Neural cell (in vitro differentiated cells): ENCODE data around the gene RBMS3. TPM values are rescaled to one million over a fixed set of nuclear protein-coding genes. Genes with fewer than 3 reads are reported as not detected.

Experiments
- H2AFZ ChIP-seq: fragments of 200-600, 300-800 bp; sonication (generic), shearing (Covaris generic); 2 replicates; pipeline ENCODE4 v1.6.0; 2014; ENCODE audit warnings: low read depth, mild to moderate bottlenecking, antibody characterized with exemption, low read length, moderate library complexity
- H3F3A ChIP-seq: fragments of 200-600 bp; shearing (Covaris generic); 2 replicates; pipeline ENCODE4 v1.6.1; 2016; ENCODE audit warnings: mild to moderate bottlenecking, moderate library complexity, mixed read lengths, antibody characterized with exemption, low read length; ENCODE audit not compliant: insufficient read depth, poor library complexity, severe bottlenecking
- H3K27ac ChIP-seq: fragments of 200-600, 300-800 bp; sonication (generic), shearing (Covaris generic); 2 replicates; pipeline ENCODE4 v1.5.1; 2014; ENCODE audit warnings: mild to moderate bottlenecking, low read length, moderate library complexity
- H3K27me3 ChIP-seq: fragments of 300-800, 200-600 bp; sonication (generic), shearing (Covaris generic); 2 replicates; pipeline ENCODE4 v1.6.0; 2014; ENCODE audit warnings: mild to moderate bottlenecking, low read depth, low read length, moderate library complexity; ENCODE audit not compliant: insufficient read depth
- H3K36me3 ChIP-seq: fragments of 300-800, 200-600 bp; sonication (generic), shearing (Covaris generic); 2 replicates; pipeline ENCODE4 v1.5.1; 2014; ENCODE audit warnings: mild to moderate bottlenecking, antibody characterized with exemption, low read length, moderate library complexity; ENCODE audit not compliant: insufficient read depth
- H3K4me2 ChIP-seq: fragments of 300-800, 200-600 bp; sonication (generic), shearing (Covaris generic); 2 replicates; pipeline ENCODE4 v1.6.0; 2014; ENCODE audit warnings: mild to moderate bottlenecking, low read length
- H3K4me3 ChIP-seq: fragments of 300-800, 200-600 bp; sonication (generic), shearing (Covaris generic); 2 replicates; pipeline ENCODE4 v1.5.1; 2014; ENCODE audit warnings: mild to moderate bottlenecking, low read length, moderate library complexity
- H3K79me2 ChIP-seq: fragments of 200-600 bp; shearing (Covaris generic); replicated peaks from 2 replicates; pipeline ENCODE4 v1.6.0; 2014; ENCODE audit warnings: mild to moderate bottlenecking, low read length, moderate library complexity; ENCODE audit not compliant: insufficient read depth
- H3K9ac ChIP-seq: fragments of 300-800, 200-600 bp; sonication (generic), shearing (Covaris generic); 2 replicates; pipeline ENCODE4 v1.6.1; 2016; ENCODE audit warnings: mild to moderate bottlenecking, low read length, mixed read lengths
- H3K9me2 ChIP-seq: fragments of 200-600 bp; shearing (Covaris generic); 2 replicates; pipeline ENCODE4 v1.6.1; 2016; ENCODE audit warnings: mild to moderate bottlenecking, low read length, mixed read lengths; ENCODE audit not compliant: insufficient read depth
- H3K9me3 ChIP-seq: fragments of 200-600, 300-800 bp; sonication (generic), shearing (Covaris generic); 2 replicates; pipeline ENCODE4 v1.6.1; 2016; ENCODE audit warnings: mild to moderate bottlenecking, mixed run types, low read length, moderate library complexity, mixed read lengths
- H4K20me1 ChIP-seq: fragments of 200-600 bp; shearing (Covaris generic); 2 replicates; pipeline ENCODE4 v1.6.1; 2016; ENCODE audit warnings: mild to moderate bottlenecking, mixed run types; ENCODE audit not compliant: insufficient read depth
- EP300 ChIP-seq: fragments of 450-650 bp; conservative IDR thresholded peaks from 2 replicates; pipeline ENCODE4 v1.6.1; 2014; ENCODE audit warnings: antibody characterized with exemption, mild to moderate bottlenecking, moderate library complexity; ENCODE audit not compliant: poor library complexity, severe bottlenecking
- EZH2 ChIP-seq: fragments of 200-600, 300-800 bp; shearing (Covaris generic), sonication (generic); IDR thresholded peaks from 2 replicates; pipeline ENCODE4 v1.6.1; 2014; ENCODE audit warnings: antibody characterized with exemption, low read length, borderline replicate concordance, mild to moderate bottlenecking; ENCODE audit not compliant: insufficient read depth, poor library complexity, severe bottlenecking
- MXI1 ChIP-seq: fragments of 450-650 bp; conservative IDR thresholded peaks from 2 replicates; pipeline ENCODE4 v1.6.1; 2014; ENCODE audit warnings: antibody characterized with exemption, mild to moderate bottlenecking; ENCODE audit not compliant: poor library complexity, severe bottlenecking
- POLR2AphosphoS5 ChIP-seq: IDR thresholded peaks from 2 replicates; pipeline ENCODE4 v1.6.1; 2012
- RAD21 ChIP-seq: fragments of 450-650 bp; conservative IDR thresholded peaks from 2 replicates; pipeline ENCODE4 v1.6.1; 2014; ENCODE audit warnings: antibody characterized with exemption, mild to moderate bottlenecking, moderate library complexity
- SMC3 ChIP-seq: fragments of 450-650 bp; conservative IDR thresholded peaks from 2 replicates; pipeline ENCODE4 v1.6.1; 2014; ENCODE audit warnings: antibody characterized with exemption, mild to moderate bottlenecking, moderate library complexity; ENCODE audit not compliant: poor library complexity
- TAF1 ChIP-seq: IDR thresholded peaks from 2 replicates; pipeline ENCODE4 v1.6.1; 2012; ENCODE audit warnings: low read depth
- polyA plus RNA-seq: library from polyadenylated mRNA; depleted of rRNA; stranded (reverse); fragments of >200 nt; gene quantifications from 2 replicates; pipeline ENCODE4 v1.2.3, GENCODE V29; 2014
- TF ChIP-seq, protein P1 (sequence below): IDR thresholded peaks from 2 replicates; pipeline ENCODE4 v1.6.1; 2012; ENCODE audit warnings: borderline replicate concordance
- TF ChIP-seq, protein P2 (sequence below): fragments of 450-650 bp; IDR thresholded peaks from 2 replicates; pipeline ENCODE4 v1.5.1; 2014; ENCODE audit warnings: antibody characterized with exemption, mild to moderate bottlenecking, moderate library complexity; ENCODE audit not compliant: poor library complexity, severe bottlenecking

The RBMS3 gene
- polyA plus RNA-seq, 1 donor from 2014 or later = 0.53 TPM

DNA sequence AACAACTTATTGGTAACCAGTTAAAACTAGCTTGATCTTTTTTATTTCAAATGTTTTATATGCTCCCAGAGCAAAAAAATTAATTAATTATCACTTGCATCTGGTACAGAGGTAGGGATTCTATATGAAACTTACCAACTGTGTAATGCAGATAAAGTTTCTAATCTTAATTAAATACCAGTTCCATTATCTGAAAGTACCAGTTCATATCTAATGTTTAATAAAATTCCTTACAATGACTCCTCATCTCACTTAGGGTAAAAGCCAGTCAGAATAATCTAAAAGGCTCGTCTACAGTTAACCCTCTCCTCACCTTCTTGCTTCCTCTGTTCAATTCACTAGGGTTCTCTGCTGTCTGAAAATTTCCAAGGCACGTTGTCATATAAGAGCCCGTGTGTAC lies 384.8 kb downstream of the RBMS3 start:
- no peak overlapping the region for H3K27ac ChIP-seq
- no peak overlapping the region for H2AFZ ChIP-seq
- H3K4me3 ChIP-seq = no peak overlapping the region
- no peaks in the 10 kb centered on the region for H4K20me1 ChIP-seq
- TF ChIP-seq EP300 (no peak), EZH2 (no peak), SMC3 (no peak), RAD21 (no peak)
- H3K27me3 ChIP-seq = no peaks in the 10 kb centered on the region
- no peaks in the 10 kb centered on the region for H3K36me3 ChIP-seq
- no peaks in the 10 kb centered on the region for H3K79me2 ChIP-seq
- H3K9me3 ChIP-seq = no peaks in the 10 kb centered on the region
- no peak overlapping the region for H3K9ac ChIP-seq
- H3K9me2 ChIP-seq = no peaks in the 10 kb centered on the region
- H3K4me2 ChIP-seq = no peak overlapping the region
- no peaks in the 10 kb centered on the region for H3F3A ChIP-seq

DNA sequence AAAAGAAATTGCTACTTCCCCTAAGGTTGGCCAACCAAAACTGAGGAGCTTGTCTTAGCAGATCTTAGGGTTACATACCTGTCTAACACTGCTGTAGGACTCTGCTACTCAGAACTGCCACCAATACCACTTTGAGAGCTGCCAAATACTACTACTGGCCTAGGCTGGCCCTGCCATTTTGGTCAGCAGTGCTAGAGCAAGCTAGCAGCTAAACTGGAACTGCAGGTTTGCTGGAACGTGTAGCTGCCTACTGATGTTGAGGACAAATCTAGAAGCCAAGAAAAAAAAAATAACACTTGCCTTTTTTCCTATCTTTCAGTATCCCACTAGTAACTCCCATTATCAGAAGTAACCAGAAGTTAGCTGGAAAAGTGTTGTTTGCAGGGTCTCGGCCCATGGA lies 387.4 kb downstream of the RBMS3 start:
- no peak overlapping the region for H2AFZ ChIP-seq
- H3K27ac ChIP-seq = no peak overlapping the region
- no peaks in the 10 kb centered on the region for H3K27me3 ChIP-seq
- H3K4me3 ChIP-seq = no peak overlapping the region
- no peaks in the 10 kb centered on the region for H3K79me2 ChIP-seq
- H3K4me2 ChIP-seq = no peak overlapping the region
- H3F3A ChIP-seq = no peaks in the 10 kb centered on the region
- TF ChIP-seq POLR2AphosphoS5 (no peak), SMC3 (no peak), TAF1 (no peak), EP300 (no peak), MXI1 (no peak), EZH2 (no peak), RAD21 (no peak)
- TF ChIP-seq, protein P1, sequence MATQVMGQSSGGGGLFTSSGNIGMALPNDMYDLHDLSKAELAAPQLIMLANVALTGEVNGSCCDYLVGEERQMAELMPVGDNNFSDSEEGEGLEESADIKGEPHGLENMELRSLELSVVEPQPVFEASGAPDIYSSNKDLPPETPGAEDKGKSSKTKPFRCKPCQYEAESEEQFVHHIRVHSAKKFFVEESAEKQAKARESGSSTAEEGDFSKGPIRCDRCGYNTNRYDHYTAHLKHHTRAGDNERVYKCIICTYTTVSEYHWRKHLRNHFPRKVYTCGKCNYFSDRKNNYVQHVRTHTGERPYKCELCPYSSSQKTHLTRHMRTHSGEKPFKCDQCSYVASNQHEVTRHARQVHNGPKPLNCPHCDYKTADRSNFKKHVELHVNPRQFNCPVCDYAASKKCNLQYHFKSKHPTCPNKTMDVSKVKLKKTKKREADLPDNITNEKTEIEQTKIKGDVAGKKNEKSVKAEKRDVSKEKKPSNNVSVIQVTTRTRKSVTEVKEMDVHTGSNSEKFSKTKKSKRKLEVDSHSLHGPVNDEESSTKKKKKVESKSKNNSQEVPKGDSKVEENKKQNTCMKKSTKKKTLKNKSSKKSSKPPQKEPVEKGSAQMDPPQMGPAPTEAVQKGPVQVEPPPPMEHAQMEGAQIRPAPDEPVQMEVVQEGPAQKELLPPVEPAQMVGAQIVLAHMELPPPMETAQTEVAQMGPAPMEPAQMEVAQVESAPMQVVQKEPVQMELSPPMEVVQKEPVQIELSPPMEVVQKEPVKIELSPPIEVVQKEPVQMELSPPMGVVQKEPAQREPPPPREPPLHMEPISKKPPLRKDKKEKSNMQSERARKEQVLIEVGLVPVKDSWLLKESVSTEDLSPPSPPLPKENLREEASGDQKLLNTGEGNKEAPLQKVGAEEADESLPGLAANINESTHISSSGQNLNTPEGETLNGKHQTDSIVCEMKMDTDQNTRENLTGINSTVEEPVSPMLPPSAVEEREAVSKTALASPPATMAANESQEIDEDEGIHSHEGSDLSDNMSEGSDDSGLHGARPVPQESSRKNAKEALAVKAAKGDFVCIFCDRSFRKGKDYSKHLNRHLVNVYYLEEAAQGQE = no peak
- TF ChIP-seq, protein P2, sequence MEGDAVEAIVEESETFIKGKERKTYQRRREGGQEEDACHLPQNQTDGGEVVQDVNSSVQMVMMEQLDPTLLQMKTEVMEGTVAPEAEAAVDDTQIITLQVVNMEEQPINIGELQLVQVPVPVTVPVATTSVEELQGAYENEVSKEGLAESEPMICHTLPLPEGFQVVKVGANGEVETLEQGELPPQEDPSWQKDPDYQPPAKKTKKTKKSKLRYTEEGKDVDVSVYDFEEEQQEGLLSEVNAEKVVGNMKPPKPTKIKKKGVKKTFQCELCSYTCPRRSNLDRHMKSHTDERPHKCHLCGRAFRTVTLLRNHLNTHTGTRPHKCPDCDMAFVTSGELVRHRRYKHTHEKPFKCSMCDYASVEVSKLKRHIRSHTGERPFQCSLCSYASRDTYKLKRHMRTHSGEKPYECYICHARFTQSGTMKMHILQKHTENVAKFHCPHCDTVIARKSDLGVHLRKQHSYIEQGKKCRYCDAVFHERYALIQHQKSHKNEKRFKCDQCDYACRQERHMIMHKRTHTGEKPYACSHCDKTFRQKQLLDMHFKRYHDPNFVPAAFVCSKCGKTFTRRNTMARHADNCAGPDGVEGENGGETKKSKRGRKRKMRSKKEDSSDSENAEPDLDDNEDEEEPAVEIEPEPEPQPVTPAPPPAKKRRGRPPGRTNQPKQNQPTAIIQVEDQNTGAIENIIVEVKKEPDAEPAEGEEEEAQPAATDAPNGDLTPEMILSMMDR = no peak
- H3K9me3 ChIP-seq = no peaks in the 10 kb centered on the region
- no peaks in the 10 kb centered on the region for H4K20me1 ChIP-seq
- no peaks in the 10 kb centered on the region for H3K9me2 ChIP-seq
- H3K9ac ChIP-seq = no peak overlapping the region
- H3K36me3 ChIP-seq = no peaks in the 10 kb centered on the region

DNA sequence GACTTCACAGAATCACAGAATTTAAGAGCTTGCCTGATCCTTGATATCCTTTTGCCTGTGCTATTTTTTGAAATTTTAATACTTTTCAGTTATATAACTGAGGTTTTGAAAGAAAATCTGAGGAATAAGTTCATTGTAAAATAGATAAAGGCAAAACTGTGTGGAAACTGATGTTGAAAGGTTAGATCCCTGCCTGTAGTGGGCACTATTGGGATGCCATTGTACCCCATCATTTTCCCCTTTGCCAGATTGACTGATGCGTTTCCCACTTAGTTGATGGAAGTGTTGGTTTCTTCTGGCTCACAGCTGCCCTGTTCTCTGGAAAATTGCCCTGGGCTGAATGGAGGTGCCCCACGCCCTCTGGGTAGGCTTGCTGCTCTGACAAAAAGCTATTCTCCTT lies 387.9 kb downstream of the RBMS3 start:
- H3K9ac ChIP-seq = no peak overlapping the region
- no peaks in the 10 kb centered on the region for H3K27me3 ChIP-seq
- no peak overlapping the region for H2AFZ ChIP-seq
- no peaks in the 10 kb centered on the region for H3K9me2 ChIP-seq
- H3K36me3 ChIP-seq = no peaks in the 10 kb centered on the region
- TF ChIP-seq EP300 (no peak), TAF1 (no peak), SMC3 (no peak), POLR2AphosphoS5 (no peak), MXI1 (no peak), EZH2 (no peak), RAD21 (no peak)
- TF ChIP-seq, protein P2 = no peak
- TF ChIP-seq, protein P1 = no peak
- no peaks in the 10 kb centered on the region for H3K9me3 ChIP-seq
- no peak overlapping the region for H3K4me3 ChIP-seq
- H4K20me1 ChIP-seq = no peaks in the 10 kb centered on the region
- H3K79me2 ChIP-seq = no peaks in the 10 kb centered on the region
- no peak overlapping the region for H3K27ac ChIP-seq
- no peak overlapping the region for H3K4me2 ChIP-seq
- no peaks in the 10 kb centered on the region for H3F3A ChIP-seq
